ENCODE data around the gene AUTS2.

DNA sequence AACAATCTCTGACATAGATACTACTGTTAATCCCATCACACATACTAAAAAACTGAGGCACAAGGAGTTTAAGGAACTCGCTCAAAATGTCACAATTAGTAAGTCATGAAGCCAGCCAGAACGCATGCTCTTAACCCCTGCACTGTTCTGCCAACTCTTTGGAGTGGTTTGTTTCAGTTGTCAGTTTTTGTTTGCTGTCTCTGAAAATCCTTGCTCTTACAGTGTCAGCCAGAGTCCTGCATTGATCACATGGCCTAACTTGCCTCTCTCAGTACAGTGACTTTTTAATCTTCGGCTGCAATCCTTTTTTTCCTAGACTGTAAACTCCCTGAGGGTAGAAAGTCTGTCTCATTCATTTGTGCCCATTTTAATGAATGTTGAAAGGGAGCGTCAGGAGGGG, 753.8 kb downstream of the AUTS2 start:
- no peak for TF ChIP-seq POLR2AphosphoS5 (IDR thresholded peaks at IDR 0.05; ENCODE audit: low read depth)
- TF ChIP-seq, protein P1, sequence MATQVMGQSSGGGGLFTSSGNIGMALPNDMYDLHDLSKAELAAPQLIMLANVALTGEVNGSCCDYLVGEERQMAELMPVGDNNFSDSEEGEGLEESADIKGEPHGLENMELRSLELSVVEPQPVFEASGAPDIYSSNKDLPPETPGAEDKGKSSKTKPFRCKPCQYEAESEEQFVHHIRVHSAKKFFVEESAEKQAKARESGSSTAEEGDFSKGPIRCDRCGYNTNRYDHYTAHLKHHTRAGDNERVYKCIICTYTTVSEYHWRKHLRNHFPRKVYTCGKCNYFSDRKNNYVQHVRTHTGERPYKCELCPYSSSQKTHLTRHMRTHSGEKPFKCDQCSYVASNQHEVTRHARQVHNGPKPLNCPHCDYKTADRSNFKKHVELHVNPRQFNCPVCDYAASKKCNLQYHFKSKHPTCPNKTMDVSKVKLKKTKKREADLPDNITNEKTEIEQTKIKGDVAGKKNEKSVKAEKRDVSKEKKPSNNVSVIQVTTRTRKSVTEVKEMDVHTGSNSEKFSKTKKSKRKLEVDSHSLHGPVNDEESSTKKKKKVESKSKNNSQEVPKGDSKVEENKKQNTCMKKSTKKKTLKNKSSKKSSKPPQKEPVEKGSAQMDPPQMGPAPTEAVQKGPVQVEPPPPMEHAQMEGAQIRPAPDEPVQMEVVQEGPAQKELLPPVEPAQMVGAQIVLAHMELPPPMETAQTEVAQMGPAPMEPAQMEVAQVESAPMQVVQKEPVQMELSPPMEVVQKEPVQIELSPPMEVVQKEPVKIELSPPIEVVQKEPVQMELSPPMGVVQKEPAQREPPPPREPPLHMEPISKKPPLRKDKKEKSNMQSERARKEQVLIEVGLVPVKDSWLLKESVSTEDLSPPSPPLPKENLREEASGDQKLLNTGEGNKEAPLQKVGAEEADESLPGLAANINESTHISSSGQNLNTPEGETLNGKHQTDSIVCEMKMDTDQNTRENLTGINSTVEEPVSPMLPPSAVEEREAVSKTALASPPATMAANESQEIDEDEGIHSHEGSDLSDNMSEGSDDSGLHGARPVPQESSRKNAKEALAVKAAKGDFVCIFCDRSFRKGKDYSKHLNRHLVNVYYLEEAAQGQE (IDR thresholded peaks at IDR 0.05; ENCODE audit: insufficient replicate concordance, low read depth): no peak

Data from HL-60 (cell line).